BE2C (cell line): Measurements from ENCODE around the gene GCM1.

Experiments
- DNase-seq: peaks from one replicate; pipeline ENCODE4 v3.0.0-alpha.2; 2020
- H3K27me3 ChIP-seq: fragments of 250-450 bp; sonication (Bioruptor Pico); 2 replicates; pipeline ENCODE4 v1.5.1; 2020; ENCODE audit warnings: mild to moderate bottlenecking
- H3K36me3 ChIP-seq: fragments of 250-450 bp; sonication (Bioruptor Pico); 2 replicates; pipeline ENCODE4 v1.5.1; 2020; ENCODE audit warnings: mild to moderate bottlenecking
- H3K4me1 ChIP-seq: fragments of 250-450 bp; sonication (Bioruptor Pico); 2 replicates; pipeline ENCODE4 v1.5.1; 2020
- H3K4me3 ChIP-seq: 2 replicates; pipeline ENCODE4 v1.5.1; 2011; ENCODE audit warnings: low read depth, low read length
- H3K9me3 ChIP-seq: fragments of 250-450 bp; sonication (Bioruptor Pico); 2 replicates; pipeline ENCODE4 v1.5.1; 2020
- CTCF ChIP-seq: IDR thresholded peaks from 2 replicates; pipeline ENCODE4 v1.5.1; 2012; ENCODE audit warnings: mild to moderate bottlenecking, low read depth, low read length

GCM1 gene

GRCh38 chr6:53144802-53145201 lies 3.8 kb downstream of the GCM1 start:
- no peaks in the 10 kb centered on the region for H3K36me3 ChIP-seq
- no peaks in the 10 kb centered on the region for H3K4me1 ChIP-seq
- no peaks in the 10 kb centered on the region for H3K9me3 ChIP-seq
- DNase-seq: no peak
- TF ChIP-seq CTCF: no peak
- H3K27me3 ChIP-seq: peaks cover 7% of the 10 kb centered on the region; the same call in 1 of the 2 replicates
- H3K4me3 ChIP-seq: no peak overlapping the region

- no peaks in the 10 kb centered on the region for H3K4me1 ChIP-seq
- no peaks in the 10 kb centered on the region for H3K9me3 ChIP-seq
- TF ChIP-seq CTCF: no peak
- no peak for DNase-seq
- no peaks in the 10 kb centered on the region for H3K36me3 ChIP-seq
- H3K27me3 ChIP-seq: peaks cover 7% of the 10 kb centered on the region; the same call in 1 of the 2 replicates
- no peak overlapping the region for H3K4me3 ChIP-seq
These were observed 4.9 kb downstream of the GCM1 start for GRCh38 chr6:53143710-53144109.

- Histone ChIP-seq H3K9me3 (no peaks in the 10 kb centered on the region), H3K4me1 (no peaks in the 10 kb centered on the region), H3K27me3 (peaks cover 7% of the 10 kb centered on the region; the same call in 1 of the 2 replicates), H3K36me3 (no peaks in the 10 kb centered on the region), H3K4me3 (no peak overlapping the region)
- no peak for TF ChIP-seq CTCF
- DNase-seq: no peak
These were observed 5.8 kb downstream of the GCM1 start for GRCh38 chr6:53142810-53143209.

GRCh38 chr6:53139841-53140413 lies 8.7 kb downstream of the GCM1 start:
- no peaks in the 10 kb centered on the region for H3K9me3 ChIP-seq
- no peak for TF ChIP-seq CTCF
- H3K36me3 ChIP-seq: no peaks in the 10 kb centered on the region
- H3K4me3 ChIP-seq: no peak overlapping the region
- peaks cover 3% of the 10 kb centered on the region; the same call in 1 of the 2 replicates for H3K27me3 ChIP-seq
- DNase-seq: no peak
- no peaks in the 10 kb centered on the region for H3K4me1 ChIP-seq

- TF ChIP-seq CTCF: no peak
- Histone ChIP-seq H3K36me3 (no peaks in the 10 kb centered on the region), H3K4me1 (no peaks in the 10 kb centered on the region), H3K9me3 (no peaks in the 10 kb centered on the region), H3K27me3 (no peaks in the 10 kb centered on the region), H3K4me3 (no peak overlapping the region)
- DNase-seq: no peak
These were observed 12.5 kb downstream of the GCM1 start for GRCh38 chr6:53136000-53136609.

- Histone ChIP-seq H3K4me3 (no peak overlapping the region), H3K4me1 (no peaks in the 10 kb centered on the region), H3K36me3 (no peaks in the 10 kb centered on the region), H3K27me3 (no peaks in the 10 kb centered on the region), H3K9me3 (no peaks in the 10 kb centered on the region)
- no peak for TF ChIP-seq CTCF
- no peak for DNase-seq
These were observed 13.9 kb downstream of the GCM1 start for GRCh38 chr6:53134601-53135235.
